Right atrium auricular region (tissue), 2 donors: Measurements from ENCODE around the gene PIAS1. TPM values are rescaled to one million over a fixed set of nuclear protein-coding genes. Genes with fewer than 3 reads are reported as not detected.
"Not testable (repeated sequence)": the region's sequence is repeated elsewhere in the genome, so short reads cannot be mapped to it uniquely, and the experiment has no call there.

ENCODE experiments used
- DNase-seq: peaks from one replicate; pipeline ENCODE4 v3.0.0-alpha.2; 2019; ENCODE audit warnings: low spot score
- H3K27ac ChIP-seq, 2 donors: fragments of 200-600 bp; sonication (generic); 1 replicate in 1 of 2; 2 replicates in 1 of 2; pipeline ENCODE4 v1.5.1; 2016 to 2019
- H3K27me3 ChIP-seq, 2 donors: fragments of 200-600 bp; sonication (generic); one replicate each; pipeline versions ENCODE4 v1.5.1 to v1.6.0; 2017 to 2019
- H3K36me3 ChIP-seq: fragments of 200-600 bp; sonication (generic); one replicate; pipeline ENCODE4 v1.5.1; 2016
- H3K4me1 ChIP-seq, 2 donors: fragments of 200-600 bp; sonication (generic); one replicate each; pipeline versions ENCODE4 v1.5.1 to v1.6.0; 2017 to 2019
- H3K4me3 ChIP-seq, 2 donors: fragments of 200-600 bp; sonication (generic); 1 replicate in 1 of 2; 2 replicates in 1 of 2; pipeline ENCODE4 v1.5.1; 2017 to 2019; ENCODE audit warnings: mild to moderate bottlenecking in 1 of 2, moderate library complexity in 1 of 2
- H3K9me3 ChIP-seq, 2 donors: fragments of 200-600 bp; sonication (generic); one replicate each; pipeline ENCODE4 v1.5.1; 2019
- total RNA-seq, 2 donors: library from RNA; depleted of rRNA; stranded (reverse); fragments of >200 nt; gene quantifications; one replicate each; pipeline ENCODE4 v1.1.0, GENCODE V29; 2016
- TF ChIP-seq, protein P1 (sequence below), 2 donors: fragments of 200-600 bp; sonication (generic); IDR thresholded peaks; one replicate each; pipeline ENCODE4 v1.5.1; 2019; ENCODE audit warnings: antibody characterized with exemption in 2 of 2

PIAS1 gene
- total RNA-seq, 2 donors from 2014 or later: 24.5 to 26.7 TPM

DNA sequence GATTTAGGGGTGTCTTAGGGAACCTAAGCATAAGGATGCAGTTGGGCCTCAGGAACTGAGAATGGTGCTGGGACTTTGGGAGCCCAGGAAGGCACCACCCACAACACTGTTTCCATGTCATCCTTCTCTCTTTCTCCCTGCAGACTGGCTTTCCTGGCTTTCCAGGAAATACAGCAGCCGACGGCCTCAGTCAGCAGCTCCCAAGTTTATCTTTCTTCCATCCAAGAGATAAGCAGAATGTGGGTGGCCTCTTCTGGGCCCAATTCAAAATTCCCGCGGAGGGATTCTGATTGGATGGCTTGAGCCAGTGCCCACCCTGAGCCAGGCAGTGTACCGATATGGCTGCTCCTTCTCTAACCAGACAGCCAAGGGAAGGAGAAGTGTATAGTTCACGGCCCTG, 179.9 kb downstream of the PIAS1 start:
- Histone ChIP-seq H3K36me3 (no peaks in the 10 kb centered on the region), H3K4me3 (no peak overlapping the region), H3K4me1 (peaks cover 0 to 7% of the 10 kb centered on the region in 2 donors), H3K27ac (no peak overlapping the region), H3K9me3 (no peaks in the 10 kb centered on the region), H3K27me3 (no peaks in the 10 kb centered on the region)
- no peak for DNase-seq
- TF ChIP-seq, protein P1, sequence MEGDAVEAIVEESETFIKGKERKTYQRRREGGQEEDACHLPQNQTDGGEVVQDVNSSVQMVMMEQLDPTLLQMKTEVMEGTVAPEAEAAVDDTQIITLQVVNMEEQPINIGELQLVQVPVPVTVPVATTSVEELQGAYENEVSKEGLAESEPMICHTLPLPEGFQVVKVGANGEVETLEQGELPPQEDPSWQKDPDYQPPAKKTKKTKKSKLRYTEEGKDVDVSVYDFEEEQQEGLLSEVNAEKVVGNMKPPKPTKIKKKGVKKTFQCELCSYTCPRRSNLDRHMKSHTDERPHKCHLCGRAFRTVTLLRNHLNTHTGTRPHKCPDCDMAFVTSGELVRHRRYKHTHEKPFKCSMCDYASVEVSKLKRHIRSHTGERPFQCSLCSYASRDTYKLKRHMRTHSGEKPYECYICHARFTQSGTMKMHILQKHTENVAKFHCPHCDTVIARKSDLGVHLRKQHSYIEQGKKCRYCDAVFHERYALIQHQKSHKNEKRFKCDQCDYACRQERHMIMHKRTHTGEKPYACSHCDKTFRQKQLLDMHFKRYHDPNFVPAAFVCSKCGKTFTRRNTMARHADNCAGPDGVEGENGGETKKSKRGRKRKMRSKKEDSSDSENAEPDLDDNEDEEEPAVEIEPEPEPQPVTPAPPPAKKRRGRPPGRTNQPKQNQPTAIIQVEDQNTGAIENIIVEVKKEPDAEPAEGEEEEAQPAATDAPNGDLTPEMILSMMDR (IDR thresholded peaks at IDR 0.05): no peak

DNA sequence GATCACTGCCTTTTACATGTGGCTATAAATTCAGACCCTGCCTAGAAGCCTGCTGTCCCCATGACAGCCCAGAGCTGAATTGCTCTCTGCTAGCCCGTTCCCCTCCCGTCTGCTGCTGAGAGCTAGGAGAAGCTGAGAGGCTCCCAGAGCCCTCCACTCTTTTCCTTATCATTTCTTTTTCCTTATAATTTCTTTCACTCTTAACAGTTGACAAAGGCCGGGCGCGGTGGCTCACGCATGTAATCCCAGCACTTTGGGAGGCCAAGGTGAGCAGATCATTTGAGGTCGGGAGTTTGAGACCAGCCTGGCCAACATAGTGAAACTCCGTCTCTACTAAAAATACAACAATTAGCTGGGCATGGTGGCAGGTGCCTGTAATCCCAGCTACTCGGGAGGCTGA, 180.4 kb downstream of the PIAS1 start:
- H3K9me3 ChIP-seq, H3K36me3 ChIP-seq, DNase-seq, H3K27ac ChIP-seq, H3K4me1 ChIP-seq, H3K4me3 ChIP-seq, H3K27me3 ChIP-seq: not testable (repeated sequence)

DNA sequence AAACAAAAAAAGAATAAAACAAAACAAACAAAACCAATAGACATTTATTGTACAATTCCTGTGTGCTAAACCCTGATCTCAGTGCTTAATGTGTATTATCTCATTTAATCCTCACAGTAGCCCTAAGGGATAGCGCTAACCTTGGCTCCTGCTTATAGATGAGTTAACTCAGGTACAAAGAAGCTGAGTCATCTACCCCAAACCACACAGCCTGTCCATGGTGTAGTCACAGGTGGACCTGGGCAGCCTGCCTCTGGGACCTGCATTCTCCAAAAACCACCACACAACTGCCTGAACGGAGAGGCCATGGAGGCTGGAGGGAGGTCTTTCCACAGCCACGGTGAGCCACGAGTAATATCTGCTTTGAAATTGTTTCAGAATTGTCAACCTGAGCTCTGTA, 180.9 kb downstream of the PIAS1 start:
- H3K4me3 ChIP-seq: no peak overlapping the region
- peaks cover 0 to 4% of the 10 kb centered on the region in 2 donors for H3K4me1 ChIP-seq
- TF ChIP-seq, protein P1 (IDR thresholded peaks at IDR 0.05): no peak
- H3K9me3 ChIP-seq: no peaks in the 10 kb centered on the region
- no peaks in the 10 kb centered on the region for H3K36me3 ChIP-seq
- no peak overlapping the region for H3K27ac ChIP-seq
- peak; percentile 18 for DNase-seq
- no peaks in the 10 kb centered on the region for H3K27me3 ChIP-seq

DNA sequence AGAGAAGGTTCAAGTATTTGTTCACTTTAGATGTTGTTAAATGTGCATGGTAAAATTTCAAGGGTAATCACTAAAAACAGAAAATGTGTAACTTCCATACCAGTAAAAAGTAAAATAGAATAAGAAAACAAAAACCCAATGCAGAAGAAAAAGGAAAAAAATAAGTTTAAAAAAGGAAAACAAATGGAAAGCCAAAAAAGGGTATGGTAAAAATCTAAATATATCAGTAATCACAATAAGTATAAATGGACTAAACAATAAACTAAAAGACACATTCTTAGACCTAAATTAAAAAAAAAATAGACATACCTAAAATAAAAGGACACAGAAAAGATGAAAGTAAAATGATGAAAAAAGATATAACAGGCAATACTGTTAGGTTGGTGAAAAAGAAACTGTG, 184.9 kb downstream of the PIAS1 start:
- Histone ChIP-seq H3K4me1 (no peaks in the 10 kb centered on the region), H3K4me3 (no peak overlapping the region), H3K27ac (no peak overlapping the region), H3K9me3 (peaks cover 0 to 14% of the 10 kb centered on the region in 2 donors), H3K27me3 (no peaks in the 10 kb centered on the region), H3K36me3 (no peaks in the 10 kb centered on the region)
- DNase-seq: no peak
- TF ChIP-seq, protein P1 (IDR thresholded peaks at IDR 0.05): no peak

DNA sequence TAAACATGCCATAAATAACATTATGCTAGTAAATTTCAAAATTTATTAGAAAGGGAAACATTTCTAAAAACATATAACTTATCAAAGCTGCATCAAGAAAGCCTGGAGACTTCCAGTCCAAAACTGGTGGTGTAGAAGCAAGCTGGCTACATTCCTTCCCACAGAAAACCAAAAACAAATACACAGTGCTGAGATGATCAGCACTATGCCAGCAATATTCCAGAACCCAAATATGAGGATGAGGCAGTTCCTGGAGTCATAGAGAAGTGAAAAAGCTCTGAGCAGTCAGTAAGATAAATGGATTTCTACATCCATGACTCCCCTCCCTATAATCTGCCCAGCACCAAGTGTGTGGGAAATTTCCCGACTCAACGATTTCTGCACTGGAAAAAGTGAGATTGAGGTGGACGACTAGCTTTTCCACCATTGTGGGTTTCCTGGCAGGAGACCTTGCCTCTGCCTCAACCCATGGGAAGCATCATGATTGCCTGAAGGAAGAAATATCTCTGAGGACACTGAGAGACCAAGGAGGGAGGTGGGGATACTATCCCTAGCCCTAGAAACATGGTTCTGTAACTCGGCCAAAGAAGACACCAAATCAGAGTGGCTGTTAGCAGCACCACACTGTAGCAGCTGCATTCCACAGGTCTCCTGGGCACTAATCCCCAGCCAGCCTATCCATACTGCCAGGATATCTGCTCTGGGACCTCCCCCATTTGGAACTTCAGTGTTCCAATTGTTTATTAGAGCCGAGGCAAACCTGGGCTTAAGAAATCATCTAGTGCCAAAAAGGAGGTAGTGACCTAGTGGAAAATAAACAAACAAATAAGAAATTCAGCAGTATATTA, 187.2 kb downstream of the PIAS1 start:
- Histone ChIP-seq H3K36me3 (no peaks in the 10 kb centered on the region), H3K27me3 (no peaks in the 10 kb centered on the region), H3K4me3 (no peak overlapping the region), H3K9me3 (peaks cover 0 to 23% of the 10 kb centered on the region in 2 donors), H3K4me1 (no peaks in the 10 kb centered on the region), H3K27ac (no peak overlapping the region)
- TF ChIP-seq, protein P1 (IDR thresholded peaks at IDR 0.05): no peak
- DNase-seq: no peak

Other genes with a start within 250 kb of the PIAS1 start
- gene SKOR1, start 228.8 kb upstream of the PIAS1 start, total RNA-seq: under 1 TPM in 1 of 2 donors, not detected in 1; 0.12 TPM
- not detected for gene RNU6-1, start 214.3 kb upstream of the PIAS1 start, total RNA-seq
- 1 to 10 TPM in 1 of 2 donors, under 1 TPM in 1; 0.52 to 2.1 TPM for gene CALML4, start 151.0 kb downstream of the PIAS1 start, total RNA-seq
- 1 to 10 TPM; 6.4 to 7.4 TPM for gene CLN6, start 175.4 kb downstream of the PIAS1 start, total RNA-seq
- 10 to 100 TPM; 33.1 to 55.3 TPM for gene FEM1B, start 223.4 kb downstream of the PIAS1 start, total RNA-seq